ENCODE results near the gene PRDM16.
"Not testable (repeated sequence)": the region's sequence is repeated elsewhere in the genome, so short reads cannot be mapped to it uniquely, and the experiment has no call there.

PRDM16 gene

GRCh38 chr1:3163356-3163755 is 94.4 kb downstream of the PRDM16 start:
- Histone ChIP-seq H3K9me3 (ENCODE audit: control insufficient read depth, low read length) (no peaks in the 10 kb centered on the region), H4K91ac (ENCODE audit: low read length) (no peak overlapping the region), H3K23ac (ENCODE audit: low read length in 2 of 2) (no peak overlapping the region), H2BK15ac (ENCODE audit: low read depth, poor library complexity, severe bottlenecking) (no peak overlapping the region), H3K4ac (ENCODE audit: low read depth in 1 of 2, low read length in 2 of 2) (no peak overlapping the region), H2BK5ac (ENCODE audit: low read depth, low read length, poor library complexity, severe bottlenecking) (no peak overlapping the region), H3K18ac (ENCODE audit: low read depth in 1 of 2, low read length in 2 of 2) (no peak overlapping the region), H2BK120ac (ENCODE audit: low read depth, low read length) (no peak overlapping the region), H2BK12ac (ENCODE audit: low read length in 2 of 2) (no peak overlapping the region), H3K27ac (ENCODE audit: low read length, poor library complexity, severe bottlenecking) (no peak overlapping the region), H3K27me3 (ENCODE audit: control insufficient read depth in 1 of 2, insufficient read depth in 1 of 2, low read length in 2 of 2) (peaks cover 0 to 50% of the 10 kb centered on the region in 2 experiments), H2AFZ (ENCODE audit: low read depth, low read length) (no peak overlapping the region), H3K14ac (ENCODE audit: low read length in 2 of 2) (no peak overlapping the region), H3K4me2 (ENCODE audit: low read length, poor library complexity, severe bottlenecking) (no peak overlapping the region), H3K4me1 (ENCODE audit: control insufficient read depth, insufficient read depth, low read depth, low read length) (no peaks in the 10 kb centered on the region), H3K9ac (ENCODE audit: low read length) (no peak overlapping the region), H4K8ac (ENCODE audit: low read length) (no peak overlapping the region), H3K4me3 (ENCODE audit: insufficient read depth in 1 of 2, low read depth in 1 of 2, low read length in 2 of 2) (no peak overlapping the region), H3K79me1 (replicated peaks; ENCODE audit: low read length, poor library complexity, severe bottlenecking) (no peaks in the 10 kb centered on the region), H2AK5ac (ENCODE audit: low read length, severe bottlenecking) (no peak overlapping the region), H3K36me3 (ENCODE audit: control insufficient read depth in 1 of 2, insufficient read depth in 2 of 2, low read depth in 1 of 2, low read length in 2 of 2) (no peaks in the 10 kb centered on the region)
- DNase-seq = no peak
- WGBS = 77% methylated on average over 15 of the region's 15 CpGs

GRCh38 chr1:3164671-3165070 is 95.7 kb downstream of the PRDM16 start:
- H2BK12ac ChIP-seq (ENCODE audit: low read length in 2 of 2) = no peak overlapping the region
- no peak overlapping the region for H2BK15ac ChIP-seq (ENCODE audit: low read depth, poor library complexity, severe bottlenecking)
- no peak overlapping the region for H3K18ac ChIP-seq (ENCODE audit: low read depth in 1 of 2, low read length in 2 of 2)
- 90% methylated on average over 19 of the region's 21 CpGs for WGBS
- no peak overlapping the region for H3K23ac ChIP-seq (ENCODE audit: low read length in 2 of 2)
- no peak overlapping the region for H2BK120ac ChIP-seq (ENCODE audit: low read depth, low read length)
- H3K4me3 ChIP-seq (ENCODE audit: insufficient read depth in 1 of 2, low read depth in 1 of 2, low read length in 2 of 2) = no peak overlapping the region
- H4K8ac ChIP-seq (ENCODE audit: low read length) = no peak overlapping the region
- H4K91ac ChIP-seq (ENCODE audit: low read length) = no peak overlapping the region
- no peak overlapping the region for H2AFZ ChIP-seq (ENCODE audit: low read depth, low read length)
- no peak overlapping the region for H2BK5ac ChIP-seq (ENCODE audit: low read depth, low read length, poor library complexity, severe bottlenecking)
- H3K79me1 ChIP-seq (replicated peaks; ENCODE audit: low read length, poor library complexity, severe bottlenecking) = no peaks in the 10 kb centered on the region
- no peak overlapping the region for H3K27ac ChIP-seq (ENCODE audit: low read length, poor library complexity, severe bottlenecking)
- no peak overlapping the region for H3K14ac ChIP-seq (ENCODE audit: low read length in 2 of 2)
- peaks cover 0 to 55% of the 10 kb centered on the region in 2 experiments for H3K27me3 ChIP-seq (ENCODE audit: control insufficient read depth in 1 of 2, insufficient read depth in 1 of 2, low read length in 2 of 2)
- no peak overlapping the region for H3K9ac ChIP-seq (ENCODE audit: low read length)
- H3K4me2 ChIP-seq (ENCODE audit: low read length, poor library complexity, severe bottlenecking) = no peak overlapping the region
- H3K9me3 ChIP-seq (ENCODE audit: control insufficient read depth, low read length) = no peaks in the 10 kb centered on the region
- no peaks in the 10 kb centered on the region for H3K4me1 ChIP-seq (ENCODE audit: control insufficient read depth, insufficient read depth, low read depth, low read length)
- no peak for DNase-seq
- no peak overlapping the region for H2AK5ac ChIP-seq (ENCODE audit: low read length, severe bottlenecking)
- H3K4ac ChIP-seq (ENCODE audit: low read depth in 1 of 2, low read length in 2 of 2) = no peak overlapping the region
- H3K36me3 ChIP-seq (ENCODE audit: control insufficient read depth in 1 of 2, insufficient read depth in 2 of 2, low read depth in 1 of 2, low read length in 2 of 2) = no peaks in the 10 kb centered on the region

- DNase-seq; H3K4me1 ChIP-seq (ENCODE audit: control insufficient read depth, insufficient read depth, low read depth, low read length); H4K8ac ChIP-seq (ENCODE audit: low read length); H3K9me3 ChIP-seq (ENCODE audit: control insufficient read depth, low read length); H2BK120ac ChIP-seq (ENCODE audit: low read depth, low read length); H2AK5ac ChIP-seq (ENCODE audit: low read length, severe bottlenecking); H3K27ac ChIP-seq (ENCODE audit: low read length, poor library complexity, severe bottlenecking); H3K36me3 ChIP-seq (ENCODE audit: control insufficient read depth in 1 of 2, insufficient read depth in 2 of 2, low read depth in 1 of 2, low read length in 2 of 2); H3K23ac ChIP-seq (ENCODE audit: low read length in 2 of 2); H3K4ac ChIP-seq (ENCODE audit: low read depth in 1 of 2, low read length in 2 of 2); H3K4me2 ChIP-seq (ENCODE audit: low read length, poor library complexity, severe bottlenecking); H3K18ac ChIP-seq (ENCODE audit: low read depth in 1 of 2, low read length in 2 of 2); H3K9ac ChIP-seq (ENCODE audit: low read length); H3K79me1 ChIP-seq (replicated peaks; ENCODE audit: low read length, poor library complexity, severe bottlenecking); H3K4me3 ChIP-seq (ENCODE audit: insufficient read depth in 1 of 2, low read depth in 1 of 2, low read length in 2 of 2); H4K91ac ChIP-seq (ENCODE audit: low read length); H2BK15ac ChIP-seq (ENCODE audit: low read depth, poor library complexity, severe bottlenecking); H3K14ac ChIP-seq (ENCODE audit: low read length in 2 of 2); H2BK12ac ChIP-seq (ENCODE audit: low read length in 2 of 2); H2BK5ac ChIP-seq (ENCODE audit: low read depth, low read length, poor library complexity, severe bottlenecking); H2AFZ ChIP-seq (ENCODE audit: low read depth, low read length): not testable (repeated sequence)
- 73% methylated on average over 1 of the region's 1 CpG for WGBS
- peaks cover 0 to 59% of the 10 kb centered on the region in 2 experiments for H3K27me3 ChIP-seq (ENCODE audit: control insufficient read depth in 1 of 2, insufficient read depth in 1 of 2, low read length in 2 of 2)
These were observed 96.2 kb downstream of the PRDM16 start for GRCh38 chr1:3165189-3165588.

- no peak overlapping the region for H2BK15ac ChIP-seq (ENCODE audit: low read depth, poor library complexity, severe bottlenecking)
- no peak overlapping the region for H2AFZ ChIP-seq (ENCODE audit: low read depth, low read length)
- H3K9ac ChIP-seq (ENCODE audit: low read length) = no peak overlapping the region
- no peaks in the 10 kb centered on the region for H3K4me1 ChIP-seq (ENCODE audit: control insufficient read depth, insufficient read depth, low read depth, low read length)
- no peak for DNase-seq
- H2BK120ac ChIP-seq (ENCODE audit: low read depth, low read length) = no peak overlapping the region
- no peak overlapping the region for H2AK5ac ChIP-seq (ENCODE audit: low read length, severe bottlenecking)
- H3K27ac ChIP-seq (ENCODE audit: low read length, poor library complexity, severe bottlenecking) = no peak overlapping the region
- H3K14ac ChIP-seq (ENCODE audit: low read length in 2 of 2) = no peak overlapping the region
- no peaks in the 10 kb centered on the region for H3K36me3 ChIP-seq (ENCODE audit: control insufficient read depth in 1 of 2, insufficient read depth in 2 of 2, low read depth in 1 of 2, low read length in 2 of 2)
- H2BK12ac ChIP-seq (ENCODE audit: low read length in 2 of 2) = no peak overlapping the region
- H3K4me2 ChIP-seq (ENCODE audit: low read length, poor library complexity, severe bottlenecking) = no peak overlapping the region
- H3K79me1 ChIP-seq (replicated peaks; ENCODE audit: low read length, poor library complexity, severe bottlenecking) = no peaks in the 10 kb centered on the region
- H3K23ac ChIP-seq (ENCODE audit: low read length in 2 of 2) = no peak overlapping the region
- no peak overlapping the region for H3K4me3 ChIP-seq (ENCODE audit: insufficient read depth in 1 of 2, low read depth in 1 of 2, low read length in 2 of 2)
- H3K27me3 ChIP-seq (ENCODE audit: control insufficient read depth in 1 of 2, insufficient read depth in 1 of 2, low read length in 2 of 2) = peaks cover 3 to 51% of the 10 kb centered on the region in 2 experiments
- 92% methylated on average over 32 of the region's 32 CpGs for WGBS
- H3K4ac ChIP-seq (ENCODE audit: low read depth in 1 of 2, low read length in 2 of 2) = no peak overlapping the region
- no peak overlapping the region for H3K18ac ChIP-seq (ENCODE audit: low read depth in 1 of 2, low read length in 2 of 2)
- no peak overlapping the region for H4K8ac ChIP-seq (ENCODE audit: low read length)
- H3K9me3 ChIP-seq (ENCODE audit: control insufficient read depth, low read length) = no peaks in the 10 kb centered on the region
- H2BK5ac ChIP-seq (ENCODE audit: low read depth, low read length, poor library complexity, severe bottlenecking) = no peak overlapping the region
- no peak overlapping the region for H4K91ac ChIP-seq (ENCODE audit: low read length)
These were observed 97.4 kb downstream of the PRDM16 start for GRCh38 chr1:3166206-3166918.
